ENCODE measurements around the gene IGHMBP2. TPM values are rescaled to one million over a fixed set of nuclear protein-coding genes. Genes with fewer than 3 reads are reported as not detected.
"Not testable (repeated sequence)": the region's sequence is repeated elsewhere in the genome, so short reads cannot be mapped to it uniquely, and the experiment has no call there.

IGHMBP2 gene
- total RNA-seq, 2 donors from 2014 or later: 32.8 to 62.9 TPM

- H3K4me1 Mint-ChIP-seq (ENCODE audit: low read depth in 2 of 2): peaks cover 9 to 18% of the 10 kb centered on the region in 2 donors
- no peak for ATAC-seq
- peaks cover 21 to 23% of the 10 kb centered on the region in 2 donors for H3K27me3 Mint-ChIP-seq
- no peak overlapping the region for H3K4me3 Mint-ChIP-seq
- H3K27ac Mint-ChIP-seq: no peak overlapping the region
- H3K9me3 Mint-ChIP-seq: no peaks in the 10 kb centered on the region
- H3K36me3 Mint-ChIP-seq: no peaks in the 10 kb centered on the region
- DNase-seq (ENCODE audit: low spot score): no peak
Measured at GRCh38 chr11:68872216-68873003, 31.3 kb upstream of the IGHMBP2 start.

- DNase-seq (ENCODE audit: low spot score): no peak
- H3K36me3 Mint-ChIP-seq: no peaks in the 10 kb centered on the region
- no peak for ATAC-seq
- H3K4me3 Mint-ChIP-seq: no peak overlapping the region
- H3K4me1 Mint-ChIP-seq (ENCODE audit: low read depth in 2 of 2): no peaks in the 10 kb centered on the region
- no peaks in the 10 kb centered on the region for H3K9me3 Mint-ChIP-seq
- H3K27me3 Mint-ChIP-seq: peaks cover 0 to under 1% of the 10 kb centered on the region in 2 donors
- H3K27ac Mint-ChIP-seq: no peak overlapping the region
Measured at GRCh38 chr11:68878022-68878421, 25.7 kb upstream of the IGHMBP2 start.

GRCh38 chr11:68880851-68881250 lies 22.8 kb upstream of the IGHMBP2 start:
- no peaks in the 10 kb centered on the region for H3K9me3 Mint-ChIP-seq
- ATAC-seq (no peak), DNase-seq (ENCODE audit: low spot score) (no peak)
- H3K36me3 Mint-ChIP-seq: no peaks in the 10 kb centered on the region
- H3K27ac Mint-ChIP-seq: no peak overlapping the region
- H3K4me1 Mint-ChIP-seq (ENCODE audit: low read depth in 2 of 2): no peaks in the 10 kb centered on the region
- no peak overlapping the region for H3K4me3 Mint-ChIP-seq
- no peaks in the 10 kb centered on the region for H3K27me3 Mint-ChIP-seq

- H3K27ac Mint-ChIP-seq: no peak overlapping the region
- no peak for DNase-seq (ENCODE audit: low spot score)
- no peaks in the 10 kb centered on the region for H3K27me3 Mint-ChIP-seq
- no peaks in the 10 kb centered on the region for H3K9me3 Mint-ChIP-seq
- H3K4me3 Mint-ChIP-seq: no peak overlapping the region
- H3K4me1 Mint-ChIP-seq (ENCODE audit: low read depth in 2 of 2): no peaks in the 10 kb centered on the region
- H3K36me3 Mint-ChIP-seq: no peaks in the 10 kb centered on the region
- ATAC-seq: no peak
Measured at GRCh38 chr11:68881320-68881719, 22.4 kb upstream of the IGHMBP2 start.

GRCh38 chr11:68882391-68882790 lies 21.3 kb upstream of the IGHMBP2 start:
- no peaks in the 10 kb centered on the region for H3K27me3 Mint-ChIP-seq
- H3K27ac Mint-ChIP-seq: no peak overlapping the region
- no peaks in the 10 kb centered on the region for H3K9me3 Mint-ChIP-seq
- no peaks in the 10 kb centered on the region for H3K4me1 Mint-ChIP-seq (ENCODE audit: low read depth in 2 of 2)
- ATAC-seq: no peak
- no peak overlapping the region for H3K4me3 Mint-ChIP-seq
- H3K36me3 Mint-ChIP-seq: no peaks in the 10 kb centered on the region
- DNase-seq (ENCODE audit: low spot score): no peak

- not testable (repeated sequence) for H3K27me3 Mint-ChIP-seq; H3K36me3 Mint-ChIP-seq; H3K9me3 Mint-ChIP-seq; DNase-seq (ENCODE audit: low spot score); ATAC-seq; H3K4me3 Mint-ChIP-seq; H3K27ac Mint-ChIP-seq; H3K4me1 Mint-ChIP-seq (ENCODE audit: low read depth in 2 of 2)
Measured at GRCh38 chr11:68884827-68885226, 18.9 kb upstream of the IGHMBP2 start.

GRCh38 chr11:68889948-68890446 lies 13.7 kb upstream of the IGHMBP2 start:
- H3K4me3 Mint-ChIP-seq: no peak overlapping the region
- ATAC-seq: no peak
- H3K36me3 Mint-ChIP-seq: no peaks in the 10 kb centered on the region
- DNase-seq (ENCODE audit: low spot score): no peak
- H3K27ac Mint-ChIP-seq: no peak overlapping the region
- no peaks in the 10 kb centered on the region for H3K27me3 Mint-ChIP-seq
- no peaks in the 10 kb centered on the region for H3K4me1 Mint-ChIP-seq (ENCODE audit: low read depth in 2 of 2)
- no peaks in the 10 kb centered on the region for H3K9me3 Mint-ChIP-seq

GRCh38 chr11:68890490-68891231 lies 13.0 kb upstream of the IGHMBP2 start:
- Mint-ChIP-seq H3K36me3 (no peaks in the 10 kb centered on the region), H3K9me3 (no peaks in the 10 kb centered on the region), H3K27me3 (no peaks in the 10 kb centered on the region), H3K4me3 (no peak overlapping the region), H3K27ac (no peak overlapping the region), H3K4me1 (ENCODE audit: low read depth in 2 of 2) (no peaks in the 10 kb centered on the region)
- DNase-seq (ENCODE audit: low spot score) (no peak), ATAC-seq (no peak)

- H3K27ac Mint-ChIP-seq: no peak overlapping the region
- H3K4me1 Mint-ChIP-seq (ENCODE audit: low read depth in 2 of 2): no peaks in the 10 kb centered on the region
- no peak overlapping the region for H3K4me3 Mint-ChIP-seq
- H3K27me3 Mint-ChIP-seq: no peaks in the 10 kb centered on the region
- H3K36me3 Mint-ChIP-seq: no peaks in the 10 kb centered on the region
- H3K9me3 Mint-ChIP-seq: no peaks in the 10 kb centered on the region
- no peak for ATAC-seq
- no peak for DNase-seq (ENCODE audit: low spot score)
Measured at GRCh38 chr11:68891351-68891948, 12.2 kb upstream of the IGHMBP2 start.

GRCh38 chr11:68892576-68892975 lies 11.1 kb upstream of the IGHMBP2 start:
- no peak for ATAC-seq
- Mint-ChIP-seq H3K4me1 (ENCODE audit: low read depth in 2 of 2) (no peaks in the 10 kb centered on the region), H3K4me3 (no peak overlapping the region), H3K27me3 (no peaks in the 10 kb centered on the region), H3K27ac (no peak overlapping the region), H3K36me3 (no peaks in the 10 kb centered on the region), H3K9me3 (no peaks in the 10 kb centered on the region)
- no peak for DNase-seq (ENCODE audit: low spot score)

- no peak for DNase-seq (ENCODE audit: low spot score)
- H3K27me3 Mint-ChIP-seq: no peaks in the 10 kb centered on the region
- H3K27ac Mint-ChIP-seq: no peak overlapping the region
Measured at GRCh38 chr11:68893282-68893681, 10.4 kb upstream of the IGHMBP2 start.

GRCh38 chr11:68896171-68896959 lies 7.3 kb upstream of the IGHMBP2 start:
- Mint-ChIP-seq H3K9me3 (no peaks in the 10 kb centered on the region), H3K27ac (no peak overlapping the region), H3K4me3 (no peak overlapping the region), H3K4me1 (ENCODE audit: low read depth in 2 of 2) (peaks cover 0 to under 1% of the 10 kb centered on the region in 2 donors), H3K36me3 (no peaks in the 10 kb centered on the region), H3K27me3 (no peaks in the 10 kb centered on the region)
- DNase-seq (ENCODE audit: low spot score) (no peak), ATAC-seq (no peak)

More at GRCh38 chr11:68893282-68893681, 10.4 kb upstream of the IGHMBP2 start:
- no peak overlapping the region for H3K4me3 Mint-ChIP-seq
- no peaks in the 10 kb centered on the region for H3K36me3 Mint-ChIP-seq
- H3K4me1 Mint-ChIP-seq (ENCODE audit: low read depth in 2 of 2): no peaks in the 10 kb centered on the region
- H3K9me3 Mint-ChIP-seq: no peaks in the 10 kb centered on the region
- ATAC-seq: no peak

- no peaks in the 10 kb centered on the region for H3K27me3 Mint-ChIP-seq
- no peak overlapping the region for H3K27ac Mint-ChIP-seq
- no peaks in the 10 kb centered on the region for H3K36me3 Mint-ChIP-seq
- H3K9me3 Mint-ChIP-seq: no peaks in the 10 kb centered on the region
- ATAC-seq (no peak), DNase-seq (ENCODE audit: low spot score) (no peak)
- no peak overlapping the region for H3K4me3 Mint-ChIP-seq
- peaks cover 9% of the 10 kb centered on the region in 2 donors for H3K4me1 Mint-ChIP-seq (ENCODE audit: low read depth in 2 of 2)
Measured at GRCh38 chr11:68897441-68897840, 6.2 kb upstream of the IGHMBP2 start.
